Calu3 (cell line): ENCODE data around the gene HCK. TPM values are rescaled to one million over a fixed set of nuclear protein-coding genes. Genes with fewer than 3 reads are reported as not detected.

ENCODE experiments used
- BruUV-seq: library from RNA; stranded (reverse); fragments of 400-500 nt; replicated peaks from 2 replicates; lab custom pipeline; 2021; lab: Mats Ljungman, UMichigan
- CTCF ChIA-PET: fragments of 300-600 bp; sonication (Branson Sonifier 250); formaldehyde crosslinking; loops from one replicate; lab custom pipeline; 2022; ENCODE audit warnings: antibody characterized with exemption; lab: Charles Lee
- DNase-seq: peaks from one replicate; pipeline ENCODE4 v3.0.0; 2022
- H3K27ac Mint-ChIP-seq: one replicate; pipeline ENCODE4 v1.8.0; 2022; ENCODE audit warnings: mixed read lengths; ENCODE audit not compliant: unreplicated experiment
- H3K27me3 Mint-ChIP-seq: one replicate; pipeline ENCODE4 v1.8.0; 2022; ENCODE audit warnings: mixed read lengths; ENCODE audit not compliant: unreplicated experiment
- H3K36me3 Mint-ChIP-seq: one replicate; pipeline ENCODE4 v1.8.0; 2022; ENCODE audit warnings: mild to moderate bottlenecking, moderate library complexity, mixed read lengths; ENCODE audit not compliant: insufficient read depth, unreplicated experiment
- H3K4me1 Mint-ChIP-seq: one replicate; pipeline ENCODE4 v1.8.0; 2022; ENCODE audit warnings: mild to moderate bottlenecking, low read depth, mixed read lengths; ENCODE audit not compliant: unreplicated experiment
- H3K4me3 Mint-ChIP-seq: one replicate; pipeline ENCODE4 v1.8.0; 2022; ENCODE audit warnings: mild to moderate bottlenecking, low read depth, moderate library complexity, mixed read lengths; ENCODE audit not compliant: unreplicated experiment
- H3K9me3 Mint-ChIP-seq: one replicate; pipeline ENCODE4 v1.8.0; 2022; ENCODE audit warnings: low read depth, mixed read lengths; ENCODE audit not compliant: unreplicated experiment
- intact Hi-C: fragments of 100-400 bp; cut with micrococcal nuclease; formaldehyde crosslinking; loops from one replicate; pipeline ENCODE4 v1.10.0; 2022; ENCODE audit not compliant: unreplicated experiment
- total RNA-seq: library from RNA; stranded (reverse); gene quantifications from 2 replicates; pipeline ENCODE4 v1.2.3, GENCODE V29; 2022
- TF ChIP-seq, protein P1 (sequence below): fragments of 200-600 bp; IDR thresholded peaks from one replicate; pipeline ENCODE4 v1.8.0; 2022; ENCODE audit warnings: antibody characterized with exemption; ENCODE audit not compliant: unreplicated experiment

The HCK gene
- total RNA-seq, 1 experiment from 2014 or later = not detected

DNA sequence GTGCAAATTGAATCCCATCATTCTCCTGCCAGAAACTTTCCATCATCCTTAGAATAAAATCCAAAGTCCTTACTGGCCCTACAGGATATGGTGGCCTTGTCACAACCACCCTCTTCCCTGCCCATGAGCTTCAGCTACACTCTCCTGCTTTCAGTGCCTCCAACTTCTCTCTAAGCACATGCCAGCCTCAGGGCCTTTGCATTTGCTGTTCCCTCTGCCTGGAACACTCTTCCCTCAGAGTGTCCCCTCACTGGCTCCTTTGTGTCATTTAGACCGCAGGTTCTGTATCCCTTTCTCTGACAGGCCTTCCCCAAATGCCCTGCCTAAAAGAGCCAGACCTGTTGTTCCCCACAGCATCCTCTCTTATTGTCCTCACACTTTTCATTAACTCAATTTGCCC lies 18.2 kb downstream of the HCK start:
- TF ChIP-seq, protein P1, sequence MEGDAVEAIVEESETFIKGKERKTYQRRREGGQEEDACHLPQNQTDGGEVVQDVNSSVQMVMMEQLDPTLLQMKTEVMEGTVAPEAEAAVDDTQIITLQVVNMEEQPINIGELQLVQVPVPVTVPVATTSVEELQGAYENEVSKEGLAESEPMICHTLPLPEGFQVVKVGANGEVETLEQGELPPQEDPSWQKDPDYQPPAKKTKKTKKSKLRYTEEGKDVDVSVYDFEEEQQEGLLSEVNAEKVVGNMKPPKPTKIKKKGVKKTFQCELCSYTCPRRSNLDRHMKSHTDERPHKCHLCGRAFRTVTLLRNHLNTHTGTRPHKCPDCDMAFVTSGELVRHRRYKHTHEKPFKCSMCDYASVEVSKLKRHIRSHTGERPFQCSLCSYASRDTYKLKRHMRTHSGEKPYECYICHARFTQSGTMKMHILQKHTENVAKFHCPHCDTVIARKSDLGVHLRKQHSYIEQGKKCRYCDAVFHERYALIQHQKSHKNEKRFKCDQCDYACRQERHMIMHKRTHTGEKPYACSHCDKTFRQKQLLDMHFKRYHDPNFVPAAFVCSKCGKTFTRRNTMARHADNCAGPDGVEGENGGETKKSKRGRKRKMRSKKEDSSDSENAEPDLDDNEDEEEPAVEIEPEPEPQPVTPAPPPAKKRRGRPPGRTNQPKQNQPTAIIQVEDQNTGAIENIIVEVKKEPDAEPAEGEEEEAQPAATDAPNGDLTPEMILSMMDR = no peak
- BruUV-seq = no TSS peak
- DNase-seq = no peak
- Mint-ChIP-seq H3K36me3 (no peaks in the 10 kb centered on the region), H3K9me3 (no peaks in the 10 kb centered on the region), H3K4me1 (no peaks in the 10 kb centered on the region), H3K27ac (no peak overlapping the region), H3K27me3 (peaks cover 93% of the 10 kb centered on the region), H3K4me3 (no peak overlapping the region)
- intact Hi-C loops = no loop called here
- CTCF ChIA-PET = no interaction called here

DNA sequence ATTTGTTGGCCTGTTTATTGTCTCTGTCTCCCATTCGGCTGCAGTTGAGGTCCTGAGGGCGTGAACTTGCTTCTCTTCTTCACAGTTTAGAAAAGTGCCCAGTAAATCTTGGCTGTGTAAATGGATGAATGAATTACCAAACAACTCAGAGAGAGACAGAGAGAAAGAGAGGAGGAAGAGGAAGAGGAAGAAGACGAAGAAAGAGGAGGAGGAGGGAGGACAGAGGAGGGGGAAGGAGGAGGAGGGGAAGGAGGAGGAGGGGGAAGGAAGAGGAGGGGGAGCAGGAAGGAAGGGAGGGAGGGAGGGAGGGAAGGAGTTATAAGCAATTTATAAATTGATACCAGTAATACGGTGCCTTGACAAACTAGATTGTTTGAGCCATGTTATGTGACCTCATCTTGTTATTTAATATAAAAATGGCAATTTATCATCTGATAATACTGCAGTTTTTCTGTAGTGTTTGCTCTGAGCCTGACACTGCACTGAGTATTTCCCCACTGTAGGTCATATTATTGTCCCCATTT lies 18.7 kb downstream of the HCK start:
- Mint-ChIP-seq H3K27me3 (peaks cover 93% of the 10 kb centered on the region), H3K9me3 (no peaks in the 10 kb centered on the region), H3K4me3 (no peak overlapping the region), H3K27ac (no peak overlapping the region), H3K4me1 (no peaks in the 10 kb centered on the region), H3K36me3 (no peaks in the 10 kb centered on the region)
- intact Hi-C loops = no loop called here
- BruUV-seq = no TSS peak
- CTCF ChIA-PET = no interaction called here
- no peak for DNase-seq
- TF ChIP-seq, protein P1 = no peak

DNA sequence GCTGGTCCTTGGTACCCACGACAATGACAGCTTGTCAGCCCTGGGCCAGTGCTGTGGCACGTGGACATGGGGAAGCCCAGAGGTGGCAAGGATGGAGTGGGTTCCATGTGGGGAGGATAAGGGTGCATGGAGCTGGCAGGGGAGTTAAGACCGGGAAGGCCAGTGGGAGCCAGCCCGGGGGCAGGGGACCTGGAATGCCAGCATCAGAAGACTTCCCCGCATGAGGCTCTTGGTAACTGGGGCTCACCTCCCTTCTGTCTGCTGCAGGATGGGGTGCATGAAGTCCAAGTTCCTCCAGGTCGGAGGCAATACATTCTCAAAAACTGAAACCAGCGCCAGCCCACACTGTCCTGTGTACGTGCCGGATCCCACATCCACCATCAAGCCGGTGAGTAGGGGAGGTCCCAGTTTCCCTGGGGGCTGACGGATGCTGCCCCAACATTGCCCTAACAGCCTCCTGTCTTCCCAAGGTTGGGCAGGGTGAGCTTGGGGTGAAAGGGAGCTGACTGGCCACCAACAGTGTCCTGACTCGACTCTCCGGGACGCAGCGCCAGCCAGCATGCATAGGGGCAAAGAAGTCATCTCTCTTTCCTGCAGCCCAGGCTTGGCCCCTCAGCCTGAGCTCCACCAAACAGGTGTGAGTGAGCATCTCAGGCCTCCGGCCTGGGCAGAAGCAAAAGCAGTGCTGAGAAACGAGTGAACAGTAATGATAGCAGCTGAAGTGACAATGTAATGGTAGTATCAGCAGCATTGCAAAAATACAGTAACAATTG lies 19.5 kb downstream of the HCK start:
- Mint-ChIP-seq H3K4me3 (no peak overlapping the region), H3K27ac (no peak overlapping the region), H3K36me3 (no peaks in the 10 kb centered on the region), H3K27me3 (peaks cover 93% of the 10 kb centered on the region), H3K4me1 (no peaks in the 10 kb centered on the region), H3K9me3 (no peaks in the 10 kb centered on the region)
- no TSS peak for BruUV-seq
- TF ChIP-seq, protein P1 = no peak
- intact Hi-C loops = no loop called here
- CTCF ChIA-PET = no interaction called here
- DNase-seq = no peak

DNA sequence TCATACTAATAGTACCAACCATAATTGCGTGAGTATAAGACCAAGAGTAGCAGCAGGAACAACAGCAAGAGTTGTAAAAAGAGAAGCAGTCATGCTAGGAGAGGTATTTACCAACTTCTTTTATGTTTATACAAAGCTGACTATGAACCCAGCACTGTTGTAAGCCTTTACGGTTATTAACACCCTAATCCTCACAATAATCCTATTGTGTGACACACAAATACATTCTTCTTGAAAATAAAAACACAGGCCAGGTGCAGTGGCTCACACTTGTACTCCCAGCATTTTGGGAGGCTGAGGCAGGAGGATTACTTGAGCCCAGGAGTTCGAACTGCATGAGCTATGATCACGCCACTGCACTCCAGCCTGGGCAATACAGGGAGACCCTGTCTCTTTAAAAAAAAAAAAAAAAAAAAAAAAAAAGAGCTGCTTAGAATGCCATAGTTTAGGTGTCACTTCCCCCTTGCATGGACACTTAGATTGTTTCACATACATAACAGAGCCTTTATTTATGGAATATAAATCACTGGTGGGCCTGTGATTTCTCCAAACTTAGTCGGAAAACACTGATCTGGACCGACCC lies 20.2 kb downstream of the HCK start:
- CTCF ChIA-PET = interaction anchor here (0.6 kb wide), 2 partner anchors 37 to 68 kb away, joined by 3 to 4 read pairs; no protein-coding TSS in a partner anchor
- H3K4me3 Mint-ChIP-seq = no peak overlapping the region
- BruUV-seq = no TSS peak
- TF ChIP-seq, protein P1 = no peak
- H3K27ac Mint-ChIP-seq = no peak overlapping the region
- H3K36me3 Mint-ChIP-seq = no peaks in the 10 kb centered on the region
- H3K4me1 Mint-ChIP-seq = no peaks in the 10 kb centered on the region
- no peaks in the 10 kb centered on the region for H3K9me3 Mint-ChIP-seq
- intact Hi-C loops = no loop called here
- peaks cover 93% of the 10 kb centered on the region for H3K27me3 Mint-ChIP-seq
- DNase-seq = no peak
